GM23338 (cell line): ENCODE data around the gene GRIK2. TPM values are rescaled to one million over a fixed set of nuclear protein-coding genes. Genes with fewer than 3 reads are reported as not detected.
A peak's percentile ranks its signal among the peaks of the same experiment; 100 is the strongest.

Experiments used
- ATAC-seq: fragments of 200-7000 bp; cut with Tn5 transposase; 3 replicates; pipeline ENCODE4 v1.9.1; 2020
- DNase-seq: peaks from one replicate; pipeline ENCODE4 v3.0.0-alpha.2; 2015; ENCODE audit warnings: low spot score
- H2AFZ ChIP-seq: fragments of 200-600 bp; sonication (generic); 2 replicates; pipeline ENCODE4 v1.8.0; 2016; ENCODE audit warnings: antibody characterized with exemption, mild to moderate bottlenecking, moderate library complexity
- H3F3A ChIP-seq: fragments of 200-600 bp; sonication (generic); replicated peaks from 2 replicates; pipeline ENCODE4 v1.8.0; 2017; ENCODE audit warnings: antibody characterized with exemption, mixed run types, low read depth
- H3K27ac ChIP-seq: fragments of 200-600 bp; sonication (generic); 2 replicates; pipeline ENCODE4 v1.6.1; 2016; ENCODE audit warnings: low read depth
- H3K27me3 ChIP-seq: fragments of 200-600 bp; sonication (generic); 2 replicates; pipeline ENCODE4 v1.8.0; 2016; ENCODE audit warnings: mild to moderate bottlenecking, mixed run types, moderate library complexity; ENCODE audit not compliant: insufficient read depth
- H3K36me3 ChIP-seq: fragments of 200-600 bp; sonication (generic); 2 replicates; pipeline ENCODE4 v1.8.0; 2016; ENCODE audit warnings: mild to moderate bottlenecking; ENCODE audit not compliant: insufficient read depth
- H3K4me1 ChIP-seq: fragments of 200-600 bp; sonication (generic); 2 replicates; pipeline ENCODE4 v1.8.0; 2016; ENCODE audit warnings: mild to moderate bottlenecking, moderate library complexity; ENCODE audit not compliant: insufficient read depth
- H3K4me2 ChIP-seq: fragments of 200-600 bp; sonication (generic); 2 replicates; pipeline ENCODE4 v1.7.1; 2017; ENCODE audit warnings: mixed run types
- H3K4me3 ChIP-seq: fragments of 200-600 bp; sonication (generic); 2 replicates; pipeline ENCODE4 v1.6.1; 2016; ENCODE audit warnings: mixed run types
- H3K79me2 ChIP-seq: fragments of 200-600 bp; sonication (generic); replicated peaks from 2 replicates; pipeline ENCODE4 v1.8.0; 2017; ENCODE audit warnings: mild to moderate bottlenecking; ENCODE audit not compliant: insufficient read depth
- H3K9me2 ChIP-seq: fragments of 200-600 bp; sonication (generic); 2 replicates; pipeline ENCODE4 v1.8.0; 2017; ENCODE audit not compliant: insufficient read depth
- H4K20me1 ChIP-seq: fragments of 200-600 bp; sonication (generic); replicated peaks from 2 replicates; pipeline ENCODE4 v1.8.0; 2017; ENCODE audit warnings: mild to moderate bottlenecking; ENCODE audit not compliant: insufficient read depth
- H3K27ac Mint-ChIP-seq: 2 replicates; pipeline ENCODE4 v1.8.0; 2020; ENCODE audit warnings: inconsistent platforms, mild to moderate bottlenecking, moderate library complexity, mixed read lengths
- H3K27me3 Mint-ChIP-seq: 3 replicates; pipeline ENCODE4 v1.8.0; 2022; ENCODE audit warnings: low read depth, mild to moderate bottlenecking, moderate library complexity, mixed read lengths, inconsistent platforms; ENCODE audit not compliant: insufficient read depth, poor library complexity
- H3K36me3 Mint-ChIP-seq: 3 replicates; pipeline ENCODE4 v1.8.0; 2021; ENCODE audit warnings: low read depth, mild to moderate bottlenecking, inconsistent platforms, moderate library complexity, mixed read lengths
- H3K4me1 Mint-ChIP-seq: 3 replicates; pipeline ENCODE4 v1.8.0; 2020; ENCODE audit warnings: mild to moderate bottlenecking, inconsistent platforms, mixed read lengths
- H3K4me3 Mint-ChIP-seq: 3 replicates; pipeline ENCODE4 v1.8.0; 2021; ENCODE audit warnings: moderate library complexity, mild to moderate bottlenecking, inconsistent platforms, mixed read lengths
- H3K9me3 Mint-ChIP-seq: 3 replicates; pipeline ENCODE4 v1.8.0; 2020; ENCODE audit warnings: moderate library complexity, mild to moderate bottlenecking, inconsistent platforms, mixed read lengths
- CTCF ChIP-seq, 2 experiments: fragments of 200-600 bp in 1 of 2; sonication (generic) in 1 of 2; conservative IDR thresholded peaks; 2 replicates each; pipeline versions ENCODE4 v1.5.1 to v1.6.1; 2016 to 2017; ENCODE audit warnings: antibody characterized with exemption in 2 of 2, low read depth in 2 of 2, mild to moderate bottlenecking in 2 of 2, moderate library complexity in 1 of 2
- ETS1 ChIP-seq: IDR thresholded peaks from 2 replicates; pipeline ENCODE4 v1.6.1; 2016; ENCODE audit warnings: antibody characterized with exemption
- EZH2phosphoT487 ChIP-seq: fragments of 200-600 bp; sonication (generic); IDR thresholded peaks from one replicate; pipeline ENCODE4 v1.8.1; 2018; ENCODE audit warnings: antibody characterized with exemption; ENCODE audit not compliant: unreplicated experiment
- POLR2AphosphoS5 ChIP-seq: IDR thresholded peaks from 2 replicates; pipeline ENCODE4 v1.6.1; 2016; ENCODE audit warnings: antibody characterized with exemption, low read depth
- ZNF114 ChIP-seq: fragments of 250-450 bp; sonication (Bioruptor Pico); IDR thresholded peaks from 2 replicates; pipeline ENCODE4 v1.5.0; 2020; ENCODE audit warnings: mild to moderate bottlenecking, moderate library complexity
- ZNF331 ChIP-seq: fragments of 250-450 bp; sonication (Bioruptor Pico); IDR thresholded peaks from 2 replicates; pipeline ENCODE4 v1.5.0; 2020; ENCODE audit warnings: low read depth, mild to moderate bottlenecking, moderate library complexity
- ZNF462 ChIP-seq: fragments of 250-450 bp; sonication (Bioruptor Pico); IDR thresholded peaks from 2 replicates; pipeline ENCODE4 v1.5.0; 2020; ENCODE audit warnings: mild to moderate bottlenecking, moderate library complexity
- polyA plus RNA-seq: library from polyadenylated mRNA; unstranded; fragments of >200 nt; fragmentation: Nextera tagmentation; extraction: Ambion mirVana; gene quantifications from 2 replicates; pipeline ENCODE4 v1.2.1, GENCODE V29; 2016
- total RNA-seq: library from RNA; depleted of rRNA; stranded (reverse); fragments of >200 nt; shearing (Covaris generic); gene quantifications from 2 replicates; pipeline ENCODE4 v1.2.3, GENCODE V29; 2014
- TF ChIP-seq, protein P1 (sequence below): IDR thresholded peaks from one replicate; pipeline ENCODE4 v1.6.1; 2018; ENCODE audit warnings: antibody characterized with exemption; ENCODE audit not compliant: unreplicated experiment

GRIK2 gene
- total and polyA plus RNA-seq, 2 experiments from 2014 or later, result 0.73 to 3.0 TPM

- Mint-ChIP-seq H3K4me1 (peaks cover 22% of the 10 kb centered on the region), H3K27ac (no peak overlapping the region), H3K36me3 (no peaks in the 10 kb centered on the region), H3K27me3 (no peaks in the 10 kb centered on the region), H3K9me3 (no peaks in the 10 kb centered on the region; the same call in 2 of the 3 replicates), H3K4me3 (no peak overlapping the region)
- TF ChIP-seq ZNF114, result no peak
- no peak for TF ChIP-seq CTCF (conservative IDR thresholded peaks at IDR 0.05; ENCODE audit: low read depth in 2 of 2)
- TF ChIP-seq ZNF331 (CRISPR knock-in tag), result no peak
- no peak for TF ChIP-seq ZNF462
- no peak for TF ChIP-seq ETS1
- TF ChIP-seq EZH2phosphoT487, result no peak
- TF ChIP-seq, protein P1, sequence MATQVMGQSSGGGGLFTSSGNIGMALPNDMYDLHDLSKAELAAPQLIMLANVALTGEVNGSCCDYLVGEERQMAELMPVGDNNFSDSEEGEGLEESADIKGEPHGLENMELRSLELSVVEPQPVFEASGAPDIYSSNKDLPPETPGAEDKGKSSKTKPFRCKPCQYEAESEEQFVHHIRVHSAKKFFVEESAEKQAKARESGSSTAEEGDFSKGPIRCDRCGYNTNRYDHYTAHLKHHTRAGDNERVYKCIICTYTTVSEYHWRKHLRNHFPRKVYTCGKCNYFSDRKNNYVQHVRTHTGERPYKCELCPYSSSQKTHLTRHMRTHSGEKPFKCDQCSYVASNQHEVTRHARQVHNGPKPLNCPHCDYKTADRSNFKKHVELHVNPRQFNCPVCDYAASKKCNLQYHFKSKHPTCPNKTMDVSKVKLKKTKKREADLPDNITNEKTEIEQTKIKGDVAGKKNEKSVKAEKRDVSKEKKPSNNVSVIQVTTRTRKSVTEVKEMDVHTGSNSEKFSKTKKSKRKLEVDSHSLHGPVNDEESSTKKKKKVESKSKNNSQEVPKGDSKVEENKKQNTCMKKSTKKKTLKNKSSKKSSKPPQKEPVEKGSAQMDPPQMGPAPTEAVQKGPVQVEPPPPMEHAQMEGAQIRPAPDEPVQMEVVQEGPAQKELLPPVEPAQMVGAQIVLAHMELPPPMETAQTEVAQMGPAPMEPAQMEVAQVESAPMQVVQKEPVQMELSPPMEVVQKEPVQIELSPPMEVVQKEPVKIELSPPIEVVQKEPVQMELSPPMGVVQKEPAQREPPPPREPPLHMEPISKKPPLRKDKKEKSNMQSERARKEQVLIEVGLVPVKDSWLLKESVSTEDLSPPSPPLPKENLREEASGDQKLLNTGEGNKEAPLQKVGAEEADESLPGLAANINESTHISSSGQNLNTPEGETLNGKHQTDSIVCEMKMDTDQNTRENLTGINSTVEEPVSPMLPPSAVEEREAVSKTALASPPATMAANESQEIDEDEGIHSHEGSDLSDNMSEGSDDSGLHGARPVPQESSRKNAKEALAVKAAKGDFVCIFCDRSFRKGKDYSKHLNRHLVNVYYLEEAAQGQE, result no peak
- TF ChIP-seq POLR2AphosphoS5, result no peak
- H3K4me1 ChIP-seq, result peaks cover 23% of the 10 kb centered on the region
- no peak overlapping the region for H3K4me3 ChIP-seq
- H3K27ac ChIP-seq, result no peak overlapping the region
- H3K27me3 ChIP-seq, result no peaks in the 10 kb centered on the region
- no peaks in the 10 kb centered on the region for H3F3A ChIP-seq
- ATAC-seq (no peak), DNase-seq (no peak)
- no peaks in the 10 kb centered on the region for H3K79me2 ChIP-seq
- peak overlapping the region; percentile 2; the same call in 1 of the 2 replicates for H2AFZ ChIP-seq
- no peaks in the 10 kb centered on the region for H3K9me2 ChIP-seq
- H3K36me3 ChIP-seq, result no peaks in the 10 kb centered on the region
- H4K20me1 ChIP-seq, result no peaks in the 10 kb centered on the region
- no peak overlapping the region for H3K4me2 ChIP-seq
Measured at GRCh38 chr6:101722471-101722870, 329.0 kb downstream of the GRIK2 start.
